CD4-positive, alpha-beta T cell treated with Interleukin-10 for 1 hour (primary cell): Measurements from ENCODE around the gene MZF1.

Source experiments
- DNase-seq: peaks from one replicate; pipeline ENCODE4 v3.0.0-alpha.2; 2020

MZF1 gene

DNA sequence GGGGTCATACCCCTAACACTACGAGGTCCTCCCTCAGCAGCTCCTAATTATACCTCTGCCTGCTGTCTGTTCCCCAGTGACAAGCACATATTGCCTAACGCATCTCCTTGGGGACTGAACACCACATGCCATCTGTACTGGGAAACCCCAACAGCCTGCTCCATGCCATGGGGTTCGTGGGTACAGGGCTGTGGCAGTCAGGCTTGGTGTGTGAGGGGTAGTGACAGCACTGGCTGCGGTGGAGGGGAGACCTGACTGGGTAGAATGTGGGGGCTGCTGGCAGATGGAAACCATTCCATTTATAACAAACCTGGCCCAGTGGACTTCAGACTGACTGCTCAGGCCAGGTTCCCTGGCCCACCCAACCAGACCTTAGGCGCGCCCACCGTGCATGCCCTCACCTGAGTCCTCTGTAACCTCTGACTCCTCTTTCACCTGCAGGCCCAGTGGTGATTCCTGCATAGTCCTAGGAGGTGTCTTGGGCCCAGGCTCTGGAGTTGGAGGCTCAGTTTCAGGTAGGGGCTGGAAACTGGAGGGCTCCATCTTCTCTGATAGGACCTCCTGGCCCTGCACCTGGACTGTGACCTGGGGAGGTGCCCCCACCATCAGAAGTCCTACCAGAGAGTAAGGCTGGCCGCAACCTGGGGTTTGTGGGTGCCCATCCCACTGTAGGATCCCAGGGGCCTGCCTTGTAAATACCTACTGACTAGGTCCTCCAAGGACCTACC, 3.0 kb downstream of the MZF1 start:
- no peak for DNase-seq

DNA sequence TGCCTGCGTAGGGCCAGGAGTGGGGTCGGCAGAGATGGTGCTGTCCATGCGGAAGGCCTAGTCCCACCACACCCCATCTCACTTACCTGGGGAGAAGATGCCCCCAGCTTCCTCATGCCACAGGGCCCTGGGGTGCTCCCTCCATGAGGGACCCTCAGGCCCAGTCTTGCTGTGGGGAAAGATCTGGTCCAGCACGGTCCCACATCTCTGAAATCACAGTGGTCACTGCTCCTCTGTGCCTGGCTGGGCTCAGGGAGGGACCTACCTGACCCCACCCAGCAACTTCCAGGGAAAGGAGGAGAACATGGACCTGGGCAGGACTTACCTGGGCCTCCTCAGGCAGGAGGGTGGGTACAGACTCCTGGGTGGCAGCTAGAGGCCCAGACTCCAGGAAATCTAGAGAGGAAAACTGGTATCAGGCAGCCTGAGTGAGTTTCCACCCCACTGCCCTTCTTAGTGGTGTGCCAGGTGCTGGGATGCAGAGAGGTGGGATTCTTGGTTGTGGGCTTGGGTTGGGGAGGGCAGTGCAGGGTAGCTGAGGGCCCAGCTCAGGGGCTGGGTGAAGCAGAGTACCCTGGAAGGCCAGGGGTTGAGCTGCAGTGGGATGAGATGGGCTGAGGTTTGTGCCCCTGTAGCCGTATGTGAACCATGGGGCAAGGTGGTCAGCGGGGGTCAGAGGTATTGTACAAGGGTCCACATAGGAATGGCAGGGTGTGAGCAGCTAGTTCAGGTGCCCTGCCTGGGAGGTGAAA, 3.8 kb downstream of the MZF1 start:
- DNase-seq, result no peak

DNA sequence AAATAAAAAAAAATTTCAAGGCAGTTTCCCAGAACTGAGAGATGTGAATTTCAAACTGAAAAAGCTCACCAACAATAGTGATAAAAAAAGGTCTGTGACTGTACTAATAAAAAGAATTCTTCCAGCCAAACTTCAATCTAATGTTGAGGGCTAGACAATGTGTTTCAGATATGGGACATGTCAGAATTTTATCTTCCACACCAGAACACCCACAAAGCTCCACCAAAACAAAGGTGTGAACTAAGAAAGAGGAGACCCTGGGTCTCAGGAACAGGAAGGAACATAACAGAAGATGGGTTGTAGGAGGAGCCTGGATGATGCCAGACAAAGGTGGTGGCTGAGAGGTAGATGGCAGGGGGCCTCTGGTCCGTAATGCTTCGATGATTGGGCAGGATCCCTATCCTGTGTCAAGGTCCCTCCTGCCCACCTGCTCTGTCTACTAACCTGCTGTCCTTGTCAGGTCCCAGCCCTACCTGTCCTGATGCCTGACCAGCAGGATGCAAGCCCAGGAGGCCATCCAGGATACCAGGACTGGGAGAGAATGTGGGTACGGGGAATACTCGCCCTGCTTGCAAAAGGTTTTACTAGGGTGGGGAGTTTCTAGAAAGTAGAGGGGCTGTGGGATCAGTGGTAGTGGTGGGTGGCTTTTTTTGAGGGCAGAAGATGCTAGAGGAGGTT, 4.5 kb downstream of the MZF1 start:
- DNase-seq, result no peak

DNA sequence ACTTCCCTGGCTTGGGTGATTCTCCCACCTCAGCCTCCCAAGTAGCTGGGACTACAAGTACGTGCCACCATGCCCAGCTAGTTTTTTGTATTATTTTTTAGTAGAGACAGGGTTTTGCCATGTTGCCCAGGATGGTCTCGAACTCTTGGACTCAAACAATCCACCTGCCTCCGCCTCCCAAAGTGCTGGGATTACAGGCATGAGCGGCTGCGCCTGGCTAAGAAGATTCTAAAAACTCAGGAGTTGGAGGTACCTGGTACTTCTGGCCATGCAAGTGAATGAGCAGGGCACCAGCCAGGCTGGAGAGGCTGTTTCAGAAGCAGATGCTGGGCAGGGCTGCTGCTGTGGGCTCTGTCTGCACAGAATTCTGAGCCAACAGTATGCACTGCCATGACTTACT, 6.1 kb downstream of the MZF1 start:
- no peak for DNase-seq

DNA sequence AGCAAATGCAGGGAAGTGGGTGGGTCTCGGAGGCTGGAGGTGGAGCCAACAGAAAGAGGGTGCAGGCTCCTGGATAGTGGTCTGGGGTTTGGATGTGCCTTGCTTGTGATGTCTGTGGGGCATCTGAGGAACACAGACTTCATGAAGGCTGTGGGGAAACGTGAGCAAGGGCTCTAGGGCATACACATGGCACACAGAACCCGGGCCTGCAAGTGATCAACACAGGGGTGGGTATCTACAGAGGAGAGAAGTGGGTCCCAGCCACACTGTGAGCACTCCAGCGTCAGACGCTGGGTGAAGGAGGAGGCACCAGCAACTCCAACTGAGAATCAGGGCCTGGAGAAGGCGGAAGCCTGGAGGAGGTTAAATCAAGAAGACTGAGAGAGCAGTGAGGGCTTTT, 9.3 kb downstream of the MZF1 start:
- no peak for DNase-seq

DNA sequence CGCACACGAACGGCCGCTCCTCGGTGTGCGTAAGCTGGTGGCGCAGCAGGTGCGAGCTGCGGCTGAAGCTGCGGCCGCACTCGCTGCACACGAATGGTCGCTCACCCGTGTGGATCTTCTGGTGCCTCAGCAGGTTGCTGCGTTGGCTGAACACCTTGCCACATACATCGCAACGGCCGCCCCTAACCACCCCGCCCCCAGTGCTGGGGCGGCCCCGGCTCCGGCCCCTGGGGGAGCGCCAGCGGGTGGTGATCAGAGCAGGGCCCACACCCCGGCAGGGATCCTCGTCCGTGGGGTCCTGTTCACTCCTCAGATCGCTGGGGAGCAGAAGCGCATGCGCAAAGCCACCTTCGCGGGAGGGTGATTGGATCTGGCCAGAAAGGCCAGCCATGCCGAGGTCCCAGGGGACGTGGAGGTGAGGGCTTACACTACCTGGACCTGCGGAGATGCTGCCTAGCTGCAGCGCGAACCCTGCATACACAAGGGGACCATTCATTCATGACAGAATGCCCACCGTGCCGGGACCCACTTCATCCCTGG, 10.0 kb downstream of the MZF1 start:
- peak; percentile 35 for DNase-seq

DNA sequence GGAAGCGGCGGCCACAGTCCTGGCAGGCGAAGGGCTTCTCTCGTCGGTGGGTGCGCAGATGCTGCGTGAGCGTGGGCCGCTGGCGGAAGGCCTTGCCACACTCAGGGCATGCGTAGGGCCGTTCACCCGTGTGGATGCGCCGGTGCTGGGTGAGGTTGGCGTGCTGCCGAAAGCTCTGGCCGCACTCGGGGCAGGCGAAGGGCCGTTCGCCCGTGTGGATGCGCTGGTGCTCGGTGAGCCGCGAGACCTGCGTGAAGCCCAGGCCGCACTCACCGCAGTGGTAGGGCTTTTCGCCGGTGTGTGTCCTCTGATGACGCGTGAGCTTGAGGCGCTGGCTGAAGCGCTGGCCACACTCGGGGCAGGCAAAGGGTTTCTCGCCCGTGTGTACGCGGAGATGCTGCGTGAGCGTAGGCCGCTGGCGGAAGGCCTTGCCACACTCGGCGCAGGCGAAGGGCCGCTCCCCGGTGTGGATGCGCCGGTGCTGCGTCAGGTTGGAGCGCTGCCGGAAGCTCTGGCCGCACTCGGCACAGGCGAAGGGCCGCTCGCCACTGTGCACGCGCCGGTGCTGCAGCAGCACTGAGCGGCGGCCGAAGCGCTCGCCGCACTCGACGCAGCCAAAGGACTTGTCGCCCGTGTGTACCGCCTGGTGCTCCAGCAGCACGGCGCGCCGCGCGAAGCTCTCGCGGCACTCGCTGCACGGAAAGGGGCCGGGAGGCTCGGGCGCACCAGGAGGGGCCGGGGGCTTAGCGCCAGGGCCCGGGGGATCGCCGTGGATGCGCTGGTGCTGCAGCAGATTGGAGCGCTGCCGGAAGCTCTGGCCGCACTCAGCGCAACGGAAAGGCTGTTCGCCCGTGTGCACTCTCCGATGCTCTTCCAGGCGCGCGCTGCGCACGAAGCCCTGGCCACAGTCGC, 10.8 kb downstream of the MZF1 start:
- DNase-seq, result peak; percentile 41

DNA sequence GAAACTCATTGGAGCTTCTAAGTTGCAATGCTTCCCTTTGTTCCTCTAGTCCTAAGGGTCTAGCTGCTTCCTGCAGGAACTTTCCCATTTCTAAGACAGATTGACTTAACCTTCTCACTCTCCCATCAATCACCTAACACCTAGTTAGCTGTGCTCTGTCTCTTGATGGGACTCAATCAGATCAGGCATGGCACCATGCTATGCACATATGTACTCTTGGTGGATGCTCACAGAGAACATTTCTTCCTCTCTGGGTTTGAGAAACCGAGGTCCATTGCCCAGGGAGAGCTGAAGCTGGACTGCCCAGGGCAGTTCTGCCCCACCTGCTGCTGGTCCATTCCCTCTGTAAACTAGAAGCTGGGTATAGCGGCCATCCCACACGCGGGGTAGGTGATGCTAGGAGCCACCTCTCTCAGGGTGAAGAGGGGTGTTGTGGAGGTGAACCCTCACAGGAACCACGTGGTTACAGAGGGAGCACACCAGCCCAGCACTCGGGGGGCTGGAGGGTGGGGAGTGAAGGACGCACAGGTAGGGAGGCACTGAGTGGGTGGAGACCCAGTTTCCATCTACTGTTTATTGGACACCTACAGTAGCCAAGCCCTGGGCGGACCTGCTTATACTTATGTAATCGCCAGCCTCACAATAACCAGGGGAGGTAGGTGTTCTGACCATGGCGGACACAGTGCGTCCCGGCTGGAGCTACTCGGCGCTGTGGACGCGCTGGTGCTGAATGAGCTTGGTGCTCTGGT, 11.6 kb downstream of the MZF1 start:
- no peak for DNase-seq

DNA sequence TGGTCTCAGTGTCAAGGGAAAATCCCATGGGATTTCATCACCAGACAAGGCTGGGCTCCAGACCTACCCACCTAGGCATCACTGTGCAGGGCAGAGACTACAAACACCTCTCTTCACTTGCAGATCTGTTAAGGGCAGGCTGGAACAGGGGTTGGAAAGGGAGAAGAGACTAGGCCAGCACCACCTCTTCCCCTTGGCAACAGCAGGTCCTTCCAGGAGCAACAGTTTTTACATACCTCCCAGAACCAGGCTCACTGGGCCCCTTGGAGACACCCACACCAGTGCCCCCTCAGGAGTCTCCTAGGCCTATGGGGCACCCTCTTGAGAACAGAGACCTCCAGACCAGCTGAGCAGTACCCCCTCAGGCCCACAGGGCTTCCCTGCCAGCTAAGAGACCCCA, 12.2 kb downstream of the MZF1 start:
- DNase-seq, result no peak

DNA sequence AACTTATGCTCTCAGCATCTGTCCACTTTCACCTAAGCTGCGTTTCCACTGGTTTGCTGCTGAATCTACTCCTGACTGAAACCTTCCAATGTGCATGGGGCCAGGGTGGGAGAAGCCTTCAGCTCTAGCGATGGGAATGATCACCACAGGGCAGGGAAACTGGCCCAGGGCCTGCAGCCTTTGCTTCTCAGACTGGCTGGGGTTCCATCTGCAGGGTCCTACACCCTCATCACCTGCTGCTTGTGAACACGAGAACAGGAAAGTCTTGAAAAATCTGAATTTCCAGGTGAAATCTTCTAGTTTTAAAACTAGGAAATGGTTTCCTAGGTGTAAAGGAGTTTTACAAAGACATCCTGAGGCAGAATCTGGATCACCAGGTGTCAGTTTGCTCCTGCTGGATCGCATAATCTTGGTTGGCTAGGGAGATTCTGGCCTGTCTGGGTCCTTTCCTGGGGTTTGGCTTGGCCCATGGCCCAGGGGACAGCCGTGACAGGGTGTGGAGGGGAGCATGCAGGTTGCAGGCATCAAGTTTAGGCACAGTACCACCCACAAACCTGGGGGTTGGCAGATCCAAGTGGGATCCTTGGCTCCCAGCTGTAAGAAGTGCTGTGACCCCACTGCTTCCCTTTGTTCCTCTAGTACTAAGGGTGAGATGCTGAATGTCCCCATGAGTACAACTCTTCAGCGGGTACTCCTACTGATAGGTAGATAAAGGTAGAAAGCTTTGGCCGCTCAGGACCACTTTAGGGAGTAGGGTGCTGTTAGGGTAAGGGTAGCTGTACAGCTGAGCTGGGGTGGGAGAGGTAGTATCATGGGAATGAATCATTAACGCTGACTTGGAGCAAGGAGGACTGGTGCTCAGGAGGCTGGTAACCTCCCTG, 12.9 kb downstream of the MZF1 start:
- DNase-seq, result no peak

DNA sequence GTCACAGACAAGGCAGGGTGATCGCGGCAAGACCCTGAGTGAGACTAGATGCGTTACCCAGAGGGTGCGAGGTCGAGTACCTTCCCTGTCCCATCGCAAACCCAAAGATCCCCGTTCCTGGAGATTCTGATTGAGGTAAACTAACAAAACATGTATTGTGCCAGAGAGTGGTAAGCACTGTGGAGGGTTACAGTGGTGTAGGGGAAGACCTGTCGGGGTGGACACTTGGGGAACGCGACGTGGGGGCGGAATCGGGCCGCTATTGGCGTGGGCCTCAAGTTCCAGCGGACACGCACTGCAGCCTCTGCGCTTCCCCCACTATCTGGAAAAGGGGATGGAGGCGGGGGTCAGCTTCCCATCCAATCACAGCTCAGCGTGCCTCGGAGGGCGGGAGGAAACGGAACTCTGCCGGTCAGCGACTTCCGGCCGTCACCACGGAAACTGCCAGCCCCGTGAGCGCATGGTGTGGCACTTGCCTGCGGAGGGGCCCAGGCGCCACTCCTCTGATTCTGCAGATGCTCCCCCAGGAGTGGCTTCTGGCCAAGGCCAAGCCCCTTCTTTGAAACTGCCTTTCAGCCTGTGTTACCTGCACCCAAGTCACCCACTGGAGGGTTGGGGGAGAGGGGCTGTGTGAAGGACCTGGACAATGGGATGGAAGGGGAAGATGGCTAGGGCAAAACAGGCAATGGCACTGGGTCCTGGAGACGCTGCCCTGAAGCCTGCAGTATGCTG, 13.7 kb downstream of the MZF1 start:
- peak; percentile 68 for DNase-seq

DNA sequence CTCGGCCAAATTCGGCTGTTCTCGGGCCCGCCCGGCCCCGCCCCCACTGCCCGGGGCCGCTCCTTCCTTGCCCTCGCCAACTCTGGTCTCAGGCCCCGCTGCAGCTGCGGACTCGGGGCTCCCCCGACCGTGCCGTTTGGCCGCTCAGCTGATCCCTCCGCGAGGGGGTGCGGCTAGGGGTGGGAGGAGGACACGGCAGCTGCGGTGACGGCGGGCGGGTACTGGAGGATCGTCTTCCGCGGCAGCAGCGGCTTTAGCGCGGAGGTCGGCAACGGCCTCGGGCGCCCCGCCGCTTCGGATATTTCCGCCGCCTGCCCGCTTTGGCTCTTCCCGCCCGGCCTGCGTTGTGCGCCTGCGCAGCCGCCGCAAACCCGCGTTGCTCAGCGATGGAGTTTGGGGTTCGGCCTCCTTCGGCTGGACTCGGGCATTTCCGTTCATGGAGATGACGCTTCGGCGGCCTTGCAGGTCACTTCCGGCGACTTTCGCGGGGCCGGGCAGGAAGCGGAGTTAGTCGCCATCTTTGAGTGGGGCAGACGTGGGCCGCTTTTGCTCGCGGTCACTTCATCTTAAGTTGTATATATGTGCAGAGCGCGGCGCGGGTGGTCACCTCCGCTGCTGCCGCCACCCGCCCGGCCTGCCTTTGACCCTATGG, 14.4 kb downstream of the MZF1 start:
- DNase-seq, result peak; percentile 100

DNA sequence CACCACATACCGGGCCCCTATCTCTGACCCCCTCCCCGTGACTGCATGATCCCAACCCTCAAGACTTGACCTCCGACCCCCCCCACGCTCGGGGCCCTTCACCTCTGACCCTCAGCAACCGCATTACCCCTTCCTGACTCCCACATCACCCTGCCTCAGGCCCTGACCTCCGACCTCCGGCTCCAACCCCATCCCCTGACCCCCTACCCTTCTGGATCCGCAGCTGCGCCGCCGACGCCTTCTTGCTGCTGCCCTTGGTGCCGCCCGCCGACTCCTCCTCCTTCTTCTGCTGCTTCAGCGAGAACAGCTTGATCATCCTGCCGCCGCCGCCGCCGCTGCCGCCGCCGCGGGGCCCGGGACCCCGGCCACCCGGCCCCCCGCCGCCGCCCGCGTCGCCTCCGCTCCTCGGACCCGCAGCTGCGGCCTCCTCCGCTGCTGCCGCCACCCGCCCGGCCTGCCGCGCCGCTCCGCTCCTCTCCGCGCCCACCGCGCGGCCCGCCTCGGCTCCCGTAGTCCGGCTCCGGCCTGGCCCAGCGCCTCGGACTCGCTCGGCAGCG, 15.0 kb downstream of the MZF1 start, which contains the start of gene UBE2M:
TSS of gene UBE2M (minus strand) at position 546 of the 557 bp plus-strand sequence. CDS start at position 316, 230 bp downstream.
- DNase-seq, result peak; percentile 65

DNA sequence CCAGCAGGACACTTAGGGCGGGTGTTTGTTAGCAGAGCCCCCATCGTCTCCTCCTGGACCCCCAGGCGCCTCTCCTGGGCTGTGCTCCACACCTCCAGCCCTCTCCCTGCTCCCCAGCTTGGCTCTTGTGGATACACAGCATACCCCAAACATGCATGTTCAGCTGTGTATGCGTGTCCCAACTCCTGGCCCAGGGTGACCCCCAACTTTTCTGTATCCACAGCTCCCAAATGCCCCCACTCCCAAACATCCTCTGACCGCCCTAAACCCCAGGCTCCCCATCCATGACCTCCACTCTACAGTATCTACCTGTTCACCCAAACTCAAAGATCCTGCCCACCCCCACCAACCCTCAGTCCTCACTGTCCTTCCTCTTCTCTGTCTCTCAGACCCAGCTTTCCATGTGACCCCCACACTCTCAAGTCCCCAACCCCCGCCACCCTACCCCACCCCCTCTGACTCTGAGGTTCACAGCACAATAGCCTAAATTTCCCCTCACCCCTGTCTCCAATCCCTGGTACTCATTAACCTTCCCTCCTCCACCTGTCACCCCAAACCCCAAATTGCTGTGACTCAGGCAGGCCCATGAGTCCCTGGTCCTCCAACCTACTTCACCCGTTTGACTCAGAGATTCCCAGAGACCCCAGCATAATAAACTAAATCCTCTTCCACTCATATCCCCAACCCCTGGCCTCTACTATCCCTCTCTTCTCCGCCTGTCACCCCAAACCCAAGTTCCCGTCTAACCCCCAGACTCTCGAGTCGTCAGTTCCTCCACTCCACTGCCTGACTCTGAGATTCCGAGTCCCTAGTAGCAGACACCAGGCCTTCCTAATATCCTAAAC, 15.7 kb downstream of the MZF1 start:
- DNase-seq, result peak; percentile 31

DNA sequence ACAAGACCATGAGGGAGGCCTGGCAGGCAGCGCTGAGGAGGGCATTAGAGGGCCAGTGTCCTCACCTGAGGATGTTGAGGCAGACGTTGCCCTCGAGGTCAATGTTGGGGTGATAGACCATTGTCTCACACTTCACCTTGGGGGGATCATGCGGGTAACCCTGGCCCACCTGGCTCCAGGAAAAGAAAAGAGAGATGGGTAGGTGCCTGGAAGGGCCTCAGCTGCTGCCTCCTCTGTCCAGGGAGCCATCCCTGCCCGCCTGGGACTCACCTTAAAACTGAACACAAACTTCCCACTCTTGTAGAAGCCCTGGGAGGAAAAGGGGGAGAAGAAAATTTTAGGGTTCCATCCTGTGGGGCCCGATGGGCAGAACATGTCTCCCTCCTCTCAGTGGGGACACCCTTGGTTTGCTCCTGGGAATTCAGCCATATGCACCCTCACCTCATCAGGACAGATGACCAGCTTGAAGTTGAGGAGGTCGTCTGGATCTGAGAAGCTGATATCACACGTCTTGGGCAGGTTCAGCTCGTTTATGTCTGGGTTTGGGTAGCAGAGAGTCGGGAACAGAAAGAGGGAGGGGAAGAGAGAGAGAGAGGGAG, 16.4 kb downstream of the MZF1 start:
- DNase-seq, result no peak

DNA sequence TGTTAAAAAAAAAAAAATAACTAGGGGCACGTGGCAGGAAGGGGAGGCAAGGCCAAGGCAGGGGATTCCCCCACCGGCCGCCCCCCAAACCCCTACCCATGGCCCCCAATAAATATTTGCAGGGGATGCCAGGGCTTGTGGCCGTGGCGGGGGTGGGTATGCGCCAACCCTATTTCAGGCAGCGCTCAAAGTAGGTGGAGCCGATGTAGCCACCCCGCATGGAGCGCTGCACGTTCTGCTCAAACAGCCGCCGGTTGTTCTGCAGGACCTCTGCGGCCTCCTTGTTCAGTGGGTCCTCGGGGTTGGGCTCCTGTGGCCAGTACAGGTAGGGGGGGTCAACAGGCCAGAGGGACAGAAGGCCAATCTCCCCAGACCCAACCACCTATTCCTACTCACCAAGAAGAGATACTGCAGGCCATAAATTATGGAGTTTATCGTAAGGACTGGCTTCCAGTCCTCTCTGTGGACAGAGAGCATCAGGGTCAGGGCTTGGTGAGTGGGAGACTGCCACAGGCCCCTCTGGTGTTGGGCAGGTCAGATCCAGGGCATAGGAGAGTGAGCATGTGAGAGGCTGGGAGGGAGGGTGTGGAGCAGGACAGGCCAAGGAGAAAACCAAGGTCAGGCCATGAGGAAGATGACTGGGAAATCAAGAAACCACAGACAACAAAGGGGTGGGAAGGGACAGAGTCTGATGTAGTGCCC, 17.1 kb downstream of the MZF1 start:
- no peak for DNase-seq

DNA sequence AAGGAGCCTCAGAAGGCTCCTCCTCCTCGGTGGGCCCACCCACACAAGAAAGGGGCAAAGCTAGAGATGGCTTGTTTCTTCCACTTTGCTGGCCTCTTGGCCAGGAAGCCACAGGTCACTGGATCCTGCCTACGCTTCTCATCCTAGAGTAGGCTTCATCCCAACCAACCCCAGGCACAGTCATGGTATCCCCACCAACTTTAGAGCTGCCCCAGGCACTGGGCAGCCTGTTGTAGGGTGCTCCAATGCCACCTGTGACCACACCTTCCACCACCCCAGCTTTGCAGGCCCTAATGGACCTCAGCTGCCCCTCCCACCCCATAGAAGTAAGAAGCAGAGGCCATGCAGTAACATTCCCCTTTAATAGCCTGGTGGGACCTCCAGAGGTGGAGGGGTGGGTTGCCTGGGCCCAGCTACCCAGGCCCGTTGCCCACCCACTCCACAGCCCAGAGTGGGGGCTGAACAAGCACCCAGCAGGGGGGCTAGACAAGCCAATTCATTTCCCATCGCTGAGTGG, 17.7 kb downstream of the MZF1 start:
- DNase-seq, result no peak
